ENCODE measurements around the gene CLCC1. TPM values are rescaled to one million over a fixed set of nuclear protein-coding genes. Genes with fewer than 3 reads are reported as not detected.

Gene CLCC1
- total RNA-seq, 1 experiment from 2014 or later: 36.6 TPM

DNA sequence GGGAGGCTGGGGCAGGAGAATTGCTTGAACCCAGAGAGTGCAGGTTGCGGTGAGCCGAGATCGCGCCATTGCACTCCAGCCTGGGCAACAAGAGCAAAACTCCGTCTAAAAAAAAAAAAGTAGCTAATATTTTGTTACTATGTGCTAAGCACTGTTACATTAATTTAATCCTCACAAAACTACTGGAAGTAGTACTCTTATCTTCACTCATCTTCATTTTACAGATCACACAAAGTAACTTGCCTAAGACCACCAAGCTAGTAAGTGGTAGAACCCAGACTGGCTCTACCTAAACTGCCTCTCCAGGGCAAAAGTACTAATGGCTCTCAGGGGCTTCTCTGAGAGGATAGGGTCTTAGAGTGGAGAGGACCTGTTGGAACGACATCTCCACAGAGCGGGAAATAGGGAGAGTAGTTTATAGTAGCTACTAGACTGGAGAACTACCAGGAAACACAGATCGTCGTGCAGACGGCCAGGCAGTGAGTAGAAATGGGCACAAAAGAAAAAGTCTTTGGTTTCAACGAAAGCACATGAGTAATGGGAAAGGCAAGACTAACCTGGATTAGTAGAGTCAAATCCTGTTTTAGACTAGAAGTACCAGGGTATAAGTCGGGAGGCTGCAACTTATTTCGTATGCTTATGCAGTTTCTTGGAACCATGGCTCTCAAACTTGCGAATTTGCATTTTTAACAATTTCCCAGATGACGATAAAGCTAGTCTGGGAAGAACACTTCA lies 1.4 kb downstream of the CLCC1 start:
- DNase-seq (ENCODE audit: unreplicated experiment): no peak
- intact Hi-C loops (cut with micrococcal nuclease): loop anchor here (2.0 kb wide), 2 partner anchors 113 to 151 kb away; a partner anchor contains a TSS
- ChIA-PET CTCF (interaction anchor here (0.6 to 3.3 kb wide), 10 partner anchors 9 to 150 kb away, joined by 3 to 19 read pairs (median 3); a partner anchor contains a TSS), POLR2A (interaction anchor here (0.6 to 3.5 kb wide), 17 partner anchors 9 to 928 kb away, joined by 3 to 33 read pairs (median 7); partner anchors contain the start of genes PRPF38B, PSMA5, SARS1 and TAF13)
- Mint-ChIP-seq H3K36me3 (ENCODE audit: insufficient read depth, unreplicated experiment) (peaks cover 17% of the 10 kb centered on the region), H3K4me3 (ENCODE audit: unreplicated experiment) (peak overlapping the region; percentile 86), H3K27me3 (ENCODE audit: insufficient read depth, unreplicated experiment) (no peaks in the 10 kb centered on the region), H3K9me3 (ENCODE audit: unreplicated experiment) (no peaks in the 10 kb centered on the region), H3K4me1 (ENCODE audit: insufficient read depth, unreplicated experiment) (peaks cover 18% of the 10 kb centered on the region), H3K27ac (ENCODE audit: low read depth, unreplicated experiment) (peak overlapping the region; percentile 83)
- no TSS peak for BruUV-seq (replicated peaks)
- TF ChIP-seq, protein P1, sequence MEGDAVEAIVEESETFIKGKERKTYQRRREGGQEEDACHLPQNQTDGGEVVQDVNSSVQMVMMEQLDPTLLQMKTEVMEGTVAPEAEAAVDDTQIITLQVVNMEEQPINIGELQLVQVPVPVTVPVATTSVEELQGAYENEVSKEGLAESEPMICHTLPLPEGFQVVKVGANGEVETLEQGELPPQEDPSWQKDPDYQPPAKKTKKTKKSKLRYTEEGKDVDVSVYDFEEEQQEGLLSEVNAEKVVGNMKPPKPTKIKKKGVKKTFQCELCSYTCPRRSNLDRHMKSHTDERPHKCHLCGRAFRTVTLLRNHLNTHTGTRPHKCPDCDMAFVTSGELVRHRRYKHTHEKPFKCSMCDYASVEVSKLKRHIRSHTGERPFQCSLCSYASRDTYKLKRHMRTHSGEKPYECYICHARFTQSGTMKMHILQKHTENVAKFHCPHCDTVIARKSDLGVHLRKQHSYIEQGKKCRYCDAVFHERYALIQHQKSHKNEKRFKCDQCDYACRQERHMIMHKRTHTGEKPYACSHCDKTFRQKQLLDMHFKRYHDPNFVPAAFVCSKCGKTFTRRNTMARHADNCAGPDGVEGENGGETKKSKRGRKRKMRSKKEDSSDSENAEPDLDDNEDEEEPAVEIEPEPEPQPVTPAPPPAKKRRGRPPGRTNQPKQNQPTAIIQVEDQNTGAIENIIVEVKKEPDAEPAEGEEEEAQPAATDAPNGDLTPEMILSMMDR (IDR thresholded peaks at IDR 0.05; ENCODE audit: unreplicated experiment): no peak

DNA sequence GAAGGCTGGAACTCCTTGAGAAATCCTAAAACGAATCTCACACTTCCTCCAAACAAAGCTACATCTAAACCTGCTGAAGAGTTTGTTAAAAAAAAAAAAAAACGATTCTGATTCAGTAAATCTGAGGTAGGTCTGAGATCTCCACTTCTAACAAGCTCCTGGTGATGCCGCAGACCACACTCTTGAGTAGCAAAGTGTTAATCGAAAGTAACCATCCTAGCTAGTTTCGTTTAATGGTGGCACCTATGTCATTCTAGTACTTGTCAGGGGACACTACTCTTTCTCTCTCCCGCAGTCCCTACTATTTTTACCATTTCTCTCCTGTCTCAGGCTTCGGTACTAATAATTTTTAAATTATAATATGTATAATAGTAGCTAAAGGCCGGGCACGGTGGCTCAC lies 2.1 kb downstream of the CLCC1 start:
- Mint-ChIP-seq H3K4me1 (ENCODE audit: insufficient read depth, unreplicated experiment) (peaks cover 18% of the 10 kb centered on the region), H3K27me3 (ENCODE audit: insufficient read depth, unreplicated experiment) (no peaks in the 10 kb centered on the region), H3K27ac (ENCODE audit: low read depth, unreplicated experiment) (no peak overlapping the region), H3K4me3 (ENCODE audit: unreplicated experiment) (no peak overlapping the region), H3K9me3 (ENCODE audit: unreplicated experiment) (no peaks in the 10 kb centered on the region), H3K36me3 (ENCODE audit: insufficient read depth, unreplicated experiment) (peaks cover 16% of the 10 kb centered on the region)
- ChIA-PET CTCF (interaction anchor here (0.5 to 3.3 kb wide), 8 partner anchors 10 to 1143 kb away, joined by 3 to 19 read pairs (median 4); a partner anchor contains a TSS), POLR2A (interaction anchor here (0.5 to 3.5 kb wide), 10 partner anchors 10 to 269 kb away, joined by 3 to 33 read pairs (median 6); partner anchors contain the start of genes PRPF38B and TMEM167B)
- TF ChIP-seq, protein P1 (IDR thresholded peaks at IDR 0.05; ENCODE audit: unreplicated experiment): no peak
- intact Hi-C loops (cut with micrococcal nuclease): no loop called here
- no TSS peak for BruUV-seq (replicated peaks)
- no peak for DNase-seq (ENCODE audit: unreplicated experiment)

DNA sequence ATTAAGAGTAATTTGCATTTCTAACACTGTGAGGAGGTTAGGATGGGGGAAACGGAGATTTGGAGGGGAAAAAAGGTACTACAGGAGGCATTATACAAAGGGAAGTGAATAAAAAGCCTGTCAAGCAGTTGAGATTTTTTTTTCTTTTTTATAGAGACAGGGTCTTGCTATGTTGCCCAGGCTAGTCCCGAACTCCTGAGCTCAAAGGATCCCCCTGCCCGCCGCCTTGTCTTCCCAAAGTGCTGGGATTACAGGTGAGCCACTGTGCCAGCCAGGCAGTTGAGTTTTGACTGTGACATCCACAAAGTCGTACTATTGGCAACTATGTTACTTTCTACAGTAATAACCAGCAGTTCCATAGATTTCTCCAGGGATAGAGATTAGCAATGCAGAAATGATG lies 2.6 kb downstream of the CLCC1 start:
- no peak overlapping the region for H3K27ac Mint-ChIP-seq (ENCODE audit: low read depth, unreplicated experiment)
- CTCF ChIA-PET: interaction anchor here (0.5 to 3.3 kb wide), 7 partner anchors 9 to 1143 kb away, joined by 3 to 19 read pairs (median 4); a partner anchor contains a TSS

DNA sequence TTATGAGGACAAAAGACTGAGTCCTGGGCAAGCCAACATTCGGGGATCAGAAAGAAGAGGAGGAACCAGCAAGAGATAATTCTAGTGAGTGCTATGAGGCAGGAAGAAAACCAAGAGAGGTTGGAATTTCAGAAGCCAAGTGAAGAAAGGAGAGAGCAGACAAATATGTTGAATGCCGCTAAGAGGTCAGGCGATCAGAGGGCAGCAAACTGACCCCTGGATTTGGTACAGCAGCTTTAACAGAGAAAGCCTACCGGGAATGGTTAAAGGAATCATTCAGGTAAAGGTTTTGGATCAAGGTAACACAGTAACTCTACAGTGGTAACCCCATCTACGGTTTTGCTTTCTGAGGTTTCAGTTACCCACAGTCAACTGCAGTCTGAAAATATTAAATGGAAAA lies 5.4 kb downstream of the CLCC1 start:
- Mint-ChIP-seq H3K27ac (ENCODE audit: low read depth, unreplicated experiment) (no peak overlapping the region), H3K36me3 (ENCODE audit: insufficient read depth, unreplicated experiment) (peaks cover 30% of the 10 kb centered on the region), H3K4me3 (ENCODE audit: unreplicated experiment) (no peak overlapping the region), H3K9me3 (ENCODE audit: unreplicated experiment) (no peaks in the 10 kb centered on the region), H3K4me1 (ENCODE audit: insufficient read depth, unreplicated experiment) (peaks cover 27% of the 10 kb centered on the region), H3K27me3 (ENCODE audit: insufficient read depth, unreplicated experiment) (no peaks in the 10 kb centered on the region)
- no peak for DNase-seq (ENCODE audit: unreplicated experiment)
- CTCF ChIA-PET: no interaction called here
- BruUV-seq (replicated peaks): no TSS peak
- POLR2A ChIA-PET: no interaction called here
- intact Hi-C loops (cut with micrococcal nuclease): no loop called here
- TF ChIP-seq, protein P1 (IDR thresholded peaks at IDR 0.05; ENCODE audit: unreplicated experiment): no peak

More for the DNA sequence above, 2.6 kb downstream of the CLCC1 start:
- intact Hi-C loops (cut with micrococcal nuclease): no loop called here
- no peak for DNase-seq (ENCODE audit: unreplicated experiment)
- POLR2A ChIA-PET: interaction anchor here (0.5 to 3.5 kb wide), 8 partner anchors 9 to 213 kb away, joined by 3 to 33 read pairs (median 4); partner anchors contain the start of gene TMEM167B
- TF ChIP-seq, protein P1 (IDR thresholded peaks at IDR 0.05; ENCODE audit: unreplicated experiment): no peak
- Mint-ChIP-seq H3K4me3 (ENCODE audit: unreplicated experiment) (no peak overlapping the region), H3K9me3 (ENCODE audit: unreplicated experiment) (no peaks in the 10 kb centered on the region), H3K27me3 (ENCODE audit: insufficient read depth, unreplicated experiment) (no peaks in the 10 kb centered on the region), H3K4me1 (ENCODE audit: insufficient read depth, unreplicated experiment) (peaks cover 22% of the 10 kb centered on the region), H3K36me3 (ENCODE audit: insufficient read depth, unreplicated experiment) (peaks cover 20% of the 10 kb centered on the region)
- BruUV-seq (replicated peaks): no TSS peak

Measured in MCF 10A (cell line).